HG03108 (cell line): ENCODE measurements around the gene DLGAP1.

ENCODE experiments used
- ATAC-seq: cut with Tn5 transposase; IDR thresholded peaks from one replicate; pipeline ENCODE4 v1.9.1; 2021; ENCODE audit warnings: moderate library complexity; ENCODE audit not compliant: unreplicated experiment

DLGAP1 gene

GRCh38 chr18:3874581-3874980 is 580.5 kb downstream of the DLGAP1 start:
- ATAC-seq: no peak

DNA sequence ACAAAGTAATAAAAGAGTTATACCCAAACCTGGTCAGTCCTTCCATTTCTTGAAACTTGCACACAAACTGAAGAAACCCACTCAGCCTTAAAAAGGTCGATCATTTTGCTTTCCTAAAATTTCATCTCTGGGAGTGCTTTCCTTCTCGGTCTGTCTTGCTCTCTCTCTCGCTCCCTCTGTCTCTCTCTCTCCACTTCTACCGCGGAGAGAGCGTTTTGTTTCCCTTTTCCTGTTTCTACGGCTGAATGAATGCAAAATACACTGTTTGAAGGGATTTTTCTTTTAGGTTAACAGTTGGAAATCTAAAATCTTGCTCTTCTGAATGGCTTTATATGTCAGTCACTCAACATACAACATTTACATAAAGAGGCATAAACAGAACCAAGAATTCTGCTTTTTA is 581.0 kb downstream of the DLGAP1 start:
- ATAC-seq: no peak

DNA sequence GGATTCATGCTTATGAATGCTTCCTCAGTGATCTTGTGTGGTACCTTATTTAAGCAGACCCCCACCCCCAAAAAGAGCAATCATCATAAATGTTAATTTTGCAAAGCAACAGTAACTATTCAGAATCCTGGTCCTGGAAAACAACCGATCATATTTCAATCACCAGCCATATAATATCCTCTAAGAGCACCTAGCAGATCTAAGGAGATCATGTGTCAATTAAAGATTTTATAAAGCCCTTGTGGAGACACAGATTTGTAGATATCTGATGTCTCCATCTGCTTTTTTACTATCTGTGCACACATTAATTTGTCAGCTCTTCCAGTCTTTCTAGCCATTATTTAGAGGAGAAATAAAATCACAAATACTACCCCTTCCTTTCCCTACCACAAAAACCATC is 581.4 kb downstream of the DLGAP1 start:
- no peak for ATAC-seq

DNA sequence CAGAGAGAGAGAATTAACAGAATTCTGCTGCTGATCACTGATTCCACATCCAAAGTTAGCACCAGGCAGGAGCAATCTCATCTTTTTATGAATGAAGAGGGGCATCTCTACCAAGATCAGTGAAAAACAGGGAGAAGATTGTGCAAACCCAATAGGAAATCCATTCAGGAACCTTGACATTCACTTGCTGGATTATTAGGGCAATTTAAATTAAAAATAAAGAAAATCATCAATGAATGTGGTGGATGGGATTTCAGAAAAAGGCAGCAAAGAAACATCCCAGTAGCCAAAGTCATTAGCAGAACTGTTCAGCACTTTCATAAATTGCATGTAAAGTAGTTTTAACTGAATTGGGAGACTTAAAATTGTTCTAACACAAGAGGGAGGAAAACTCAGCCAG is 581.9 kb downstream of the DLGAP1 start:
- ATAC-seq: no peak

- ATAC-seq: no peak
Measured at GRCh38 chr18:3872641-3873040, 582.5 kb downstream of the DLGAP1 start.

DNA sequence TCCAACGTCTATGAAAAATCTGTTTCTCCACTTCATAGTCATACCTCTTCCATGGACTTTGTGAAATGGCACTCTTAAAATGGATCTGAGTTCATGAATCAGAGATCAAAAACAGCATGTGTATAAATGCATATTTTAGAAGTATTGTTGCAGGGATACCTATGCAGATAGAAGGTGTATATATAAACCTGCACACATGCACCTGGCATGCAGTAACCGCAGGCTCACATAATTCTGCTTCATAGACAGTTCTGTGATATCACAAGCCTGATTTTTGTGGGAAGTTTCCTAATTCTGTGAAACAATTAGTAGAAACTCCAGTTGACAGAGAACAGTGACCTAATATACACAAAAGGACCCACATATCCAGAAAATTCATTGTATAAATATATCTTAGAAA is 583.4 kb downstream of the DLGAP1 start:
- ATAC-seq: no peak

GRCh38 chr18:3870914-3871313 is 584.2 kb downstream of the DLGAP1 start:
- no peak for ATAC-seq

- no peak for ATAC-seq
Measured at GRCh38 chr18:3869848-3870247, 585.3 kb downstream of the DLGAP1 start.

GRCh38 chr18:3867864-3868311 is 587.2 kb downstream of the DLGAP1 start:
- ATAC-seq: no peak

- ATAC-seq: no peak
Measured at GRCh38 chr18:3867236-3867635, 587.9 kb downstream of the DLGAP1 start.

DNA sequence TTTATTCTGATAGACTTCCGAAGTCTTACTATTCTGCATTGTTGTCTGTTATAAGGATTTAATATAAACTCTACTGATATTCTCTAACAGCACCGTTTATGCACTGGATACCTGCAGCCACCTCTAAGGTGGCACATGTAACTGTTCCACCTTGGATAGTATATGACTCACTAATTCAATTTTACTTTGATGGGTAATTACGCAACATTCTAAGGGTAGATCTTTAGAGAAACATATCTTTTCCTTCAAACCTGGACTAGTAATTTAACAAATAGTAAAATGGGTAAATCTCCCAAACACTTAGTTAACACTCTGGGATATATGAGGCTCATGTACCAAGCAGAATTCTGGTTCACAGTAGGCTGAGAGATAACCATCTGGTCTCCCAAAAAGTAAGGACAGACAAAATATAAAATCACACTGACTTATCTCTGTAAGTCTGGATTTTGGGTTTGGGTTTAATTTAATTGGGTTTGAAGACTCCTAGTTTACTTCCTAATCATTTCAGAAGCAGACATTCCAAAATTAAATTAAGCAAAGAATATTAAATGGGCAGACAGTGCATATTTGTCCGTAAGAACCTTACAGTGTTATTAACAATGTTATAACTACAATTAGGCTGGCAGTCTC is 590.3 kb downstream of the DLGAP1 start:
- ATAC-seq: no peak

DNA sequence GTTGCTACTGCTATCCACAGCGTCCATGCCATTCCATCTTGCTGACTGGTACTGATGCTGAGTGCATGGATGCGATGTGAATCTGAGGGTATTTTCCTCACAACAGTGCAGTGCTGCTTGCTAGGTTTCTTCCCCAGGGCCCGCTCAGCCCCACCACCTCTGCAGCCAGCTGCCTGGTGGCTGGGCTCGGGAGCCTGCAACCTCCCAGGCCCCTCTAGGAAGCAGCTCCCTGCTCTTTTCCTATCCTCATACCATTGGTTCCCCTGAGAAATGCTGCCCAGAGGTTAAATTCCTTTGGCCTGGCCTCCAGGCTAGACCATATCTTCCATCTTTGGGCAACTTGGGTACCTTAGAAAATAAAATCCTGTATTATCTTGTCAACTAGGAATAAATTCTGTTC is 591.5 kb downstream of the DLGAP1 start:
- no peak for ATAC-seq

- ATAC-seq: no peak
Measured at GRCh38 chr18:3863006-3863405, 592.1 kb downstream of the DLGAP1 start.

DNA sequence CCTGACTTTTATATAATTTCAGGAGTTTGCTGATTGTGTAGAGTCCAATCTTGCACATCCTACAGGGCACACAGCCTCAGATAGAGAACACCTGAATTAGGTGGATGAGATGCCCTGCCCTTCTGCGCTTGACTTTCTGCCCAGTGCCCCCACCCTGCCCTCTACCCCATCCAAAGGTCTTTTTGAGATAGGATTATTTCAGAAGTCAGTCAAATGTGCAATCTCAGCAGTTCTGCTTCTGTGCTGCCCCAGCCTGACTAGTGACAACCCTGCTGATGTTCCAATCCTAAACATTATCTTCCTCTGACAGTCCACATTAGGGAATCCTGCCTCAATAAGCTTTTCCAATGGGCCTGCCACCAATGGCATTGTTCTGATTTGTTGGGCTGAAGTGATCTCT is 593.6 kb downstream of the DLGAP1 start:
- no peak for ATAC-seq

DNA sequence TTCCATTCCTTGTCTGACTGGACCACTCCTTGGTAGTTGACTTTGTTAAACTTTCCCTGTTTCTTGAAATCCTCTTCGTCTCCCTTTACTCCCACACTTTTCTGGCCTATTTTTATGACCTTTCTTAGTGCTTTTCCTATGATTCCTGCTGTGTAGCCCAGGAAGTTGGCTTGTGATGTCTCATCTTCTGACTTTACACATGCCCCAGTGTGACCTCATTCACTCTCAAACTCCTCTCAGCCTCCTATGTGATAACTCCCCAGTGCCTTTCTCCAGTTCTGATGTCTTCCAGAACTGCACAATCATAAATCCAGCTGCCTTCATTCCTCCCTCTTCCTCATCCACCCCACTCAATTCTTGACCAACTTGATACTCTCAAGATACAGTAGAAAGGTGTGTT is 597.6 kb downstream of the DLGAP1 start:
- ATAC-seq: no peak

- no peak for ATAC-seq
Measured at GRCh38 chr18:3855966-3856365, 599.1 kb downstream of the DLGAP1 start.

GRCh38 chr18:3852321-3852720 is 602.8 kb downstream of the DLGAP1 start:
- ATAC-seq: no peak

- ATAC-seq: no peak
Measured at GRCh38 chr18:3851159-3851558, 603.9 kb downstream of the DLGAP1 start.

GRCh38 chr18:3848316-3848715 is 606.8 kb downstream of the DLGAP1 start:
- ATAC-seq: no peak

GRCh38 chr18:3845161-3845560 is 609.9 kb downstream of the DLGAP1 start:
- no peak for ATAC-seq

- no peak for ATAC-seq
Measured at GRCh38 chr18:3842844-3843243, 612.3 kb downstream of the DLGAP1 start.

GRCh38 chr18:3840766-3841165 is 614.3 kb downstream of the DLGAP1 start:
- no peak for ATAC-seq

DNA sequence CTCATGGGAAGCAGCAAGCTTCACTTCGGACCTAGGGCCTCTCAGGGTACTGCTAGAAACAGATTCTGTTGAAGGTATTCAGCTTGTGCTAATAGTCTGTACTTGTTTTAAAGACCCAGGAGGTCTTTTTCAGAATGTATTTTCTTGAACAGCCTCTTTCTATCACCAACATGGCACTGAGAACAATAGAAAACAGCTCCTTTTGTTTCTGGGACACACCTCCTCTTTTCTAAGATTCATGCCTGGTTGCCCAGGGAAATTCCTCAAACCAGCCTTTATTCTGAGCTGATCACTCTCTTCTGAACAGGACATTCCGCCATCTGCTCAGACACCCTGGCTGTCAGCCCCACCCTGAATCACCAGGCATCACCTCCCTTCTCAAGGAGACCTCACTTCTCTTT is 615.5 kb downstream of the DLGAP1 start:
- no peak for ATAC-seq
